HCEC 1CT (cell line): ENCODE results near the gene FAM118A.
"Not testable (repeated sequence)": the region's sequence is repeated elsewhere in the genome, so short reads cannot be mapped to it uniquely, and the experiment has no call there.

Experiments
- DNase-seq: peaks from one replicate; pipeline ENCODE4 v3.0.0-alpha.2; 2017

Gene FAM118A

GRCh38 chr22:45309422-45310227 lies at the start of gene FAM118A:
TSS of gene FAM118A (plus strand) at chr22:45309934. CDS start at chr22:45322380, 12,446 bp downstream.
- peak; percentile 85 for DNase-seq

- not testable (repeated sequence) for DNase-seq
These were observed 49.4 kb upstream of the FAM118A start for GRCh38 chr22:45260395-45260759.

DNA sequence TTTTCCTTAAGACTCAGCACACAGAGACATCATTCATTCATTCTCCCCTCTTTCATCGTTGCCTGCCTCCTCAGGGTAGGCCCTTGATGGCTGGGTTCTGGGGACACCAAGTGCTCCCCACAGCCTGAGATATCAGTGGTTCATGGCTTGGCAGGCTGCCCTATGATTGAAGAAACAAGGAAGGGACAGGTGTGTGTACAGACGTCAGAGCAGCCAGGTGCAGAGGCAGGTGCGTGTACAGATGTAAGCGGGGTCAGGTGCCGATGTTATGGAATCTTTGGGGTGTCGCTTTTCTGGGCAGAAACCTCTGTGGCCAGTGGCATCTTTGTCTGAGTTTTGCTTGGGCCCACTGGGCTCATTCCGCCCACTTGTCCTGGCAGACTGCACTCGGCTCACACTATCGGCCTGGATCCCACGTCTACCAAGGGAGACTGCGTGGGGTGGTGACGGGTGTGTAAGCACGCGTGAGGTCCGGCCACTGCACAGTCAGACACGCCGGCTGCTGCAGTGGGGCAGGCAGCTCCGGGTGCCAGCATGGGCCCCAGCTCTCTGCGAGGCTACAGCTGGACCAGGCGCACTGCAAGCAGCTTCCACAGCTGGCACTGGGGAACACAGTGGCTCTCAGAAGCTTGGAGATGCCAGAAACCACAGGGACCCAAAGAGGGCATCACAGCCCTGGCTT lies 48.2 kb upstream of the FAM118A start:
- DNase-seq = no peak

DNA sequence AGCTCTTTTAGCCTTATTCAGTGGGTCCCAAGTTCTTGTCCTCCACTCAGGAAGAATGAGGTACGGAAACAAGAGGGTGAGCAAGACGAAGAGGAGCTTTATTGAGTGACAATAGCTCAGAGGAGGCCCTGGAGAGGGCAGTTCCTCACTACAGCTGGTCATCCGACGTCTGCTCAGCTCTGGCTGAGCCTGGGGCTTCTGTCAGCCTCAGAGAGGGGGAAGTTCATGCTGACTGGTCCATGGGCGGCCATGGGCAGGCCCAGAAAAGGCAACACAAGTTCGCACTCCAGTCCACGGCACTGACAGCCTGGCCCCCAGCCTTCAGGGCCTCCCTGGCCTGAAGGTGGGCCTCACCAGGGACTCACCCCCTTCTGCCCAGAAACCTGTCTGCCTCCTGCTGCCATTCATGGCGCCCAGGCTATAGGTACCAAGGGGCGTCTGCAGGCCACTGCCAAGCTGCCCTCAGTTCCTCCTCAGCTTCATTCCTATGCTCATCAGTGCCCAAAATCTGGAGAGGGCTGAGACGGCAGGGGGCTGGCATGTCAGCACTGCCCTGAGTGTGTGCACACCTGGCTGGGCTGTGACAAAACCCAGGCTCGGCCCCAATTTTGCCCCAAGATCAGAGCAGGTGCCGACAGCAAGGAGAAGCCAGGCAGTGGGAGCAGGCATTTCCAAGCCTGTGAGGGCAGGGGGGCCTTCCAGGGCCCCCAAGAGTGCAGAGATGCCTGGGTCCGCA lies 47.4 kb upstream of the FAM118A start:
- no peak for DNase-seq

DNA sequence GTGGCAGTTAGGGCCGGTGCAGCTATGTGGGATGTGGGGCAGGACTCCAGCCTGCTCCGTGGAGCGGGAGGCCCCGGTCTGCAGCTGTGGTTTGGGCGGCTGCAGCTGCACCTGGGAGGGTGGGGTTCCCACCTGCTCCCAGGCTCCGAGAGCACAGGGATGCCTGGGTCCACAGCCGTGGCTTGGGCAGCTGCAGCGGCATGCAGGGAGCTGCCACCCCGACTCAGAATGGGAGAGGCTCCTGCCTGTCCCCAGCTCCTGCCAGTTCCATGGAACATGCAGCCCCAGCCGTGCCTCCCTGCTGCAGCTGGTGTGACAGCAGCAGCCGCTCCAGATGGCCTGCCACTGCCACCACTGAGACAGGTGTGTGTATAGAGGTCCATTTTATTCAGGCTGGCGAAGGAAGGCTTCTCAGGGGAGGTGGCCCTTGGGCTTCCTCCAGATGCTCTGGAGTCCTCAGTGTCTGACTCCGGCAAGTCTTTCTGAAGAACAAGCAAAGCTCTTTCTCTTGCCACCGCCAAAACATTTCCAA lies 46.7 kb upstream of the FAM118A start:
- DNase-seq = no peak

GRCh38 chr22:45263463-45264269 lies 46.1 kb upstream of the FAM118A start:
- DNase-seq = peak; percentile 83

DNA sequence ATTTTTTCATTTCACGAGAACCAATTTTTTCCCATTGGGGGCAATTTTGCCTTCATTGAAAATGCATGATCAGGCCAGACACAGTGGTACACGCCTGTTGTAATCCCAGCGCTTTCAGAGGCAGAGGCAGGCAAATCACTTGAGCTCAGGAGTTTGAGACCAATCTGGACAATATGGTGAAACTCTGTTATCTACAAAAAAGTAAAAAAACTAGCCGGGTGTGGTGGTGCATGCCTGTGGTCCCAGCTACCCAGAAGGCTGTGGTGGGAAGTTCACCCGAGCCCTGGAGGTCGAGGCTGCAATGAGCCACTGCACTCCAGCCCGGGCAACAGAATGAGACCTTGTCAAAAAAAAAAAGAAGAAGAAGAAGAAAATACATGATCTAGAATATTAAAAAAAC lies 44.2 kb upstream of the FAM118A start:
- DNase-seq = no peak

GRCh38 chr22:45268167-45268957 lies 41.4 kb upstream of the FAM118A start:
- no peak for DNase-seq

GRCh38 chr22:45268958-45269844 lies 40.5 kb upstream of the FAM118A start:
- DNase-seq = peak; percentile 52

DNA sequence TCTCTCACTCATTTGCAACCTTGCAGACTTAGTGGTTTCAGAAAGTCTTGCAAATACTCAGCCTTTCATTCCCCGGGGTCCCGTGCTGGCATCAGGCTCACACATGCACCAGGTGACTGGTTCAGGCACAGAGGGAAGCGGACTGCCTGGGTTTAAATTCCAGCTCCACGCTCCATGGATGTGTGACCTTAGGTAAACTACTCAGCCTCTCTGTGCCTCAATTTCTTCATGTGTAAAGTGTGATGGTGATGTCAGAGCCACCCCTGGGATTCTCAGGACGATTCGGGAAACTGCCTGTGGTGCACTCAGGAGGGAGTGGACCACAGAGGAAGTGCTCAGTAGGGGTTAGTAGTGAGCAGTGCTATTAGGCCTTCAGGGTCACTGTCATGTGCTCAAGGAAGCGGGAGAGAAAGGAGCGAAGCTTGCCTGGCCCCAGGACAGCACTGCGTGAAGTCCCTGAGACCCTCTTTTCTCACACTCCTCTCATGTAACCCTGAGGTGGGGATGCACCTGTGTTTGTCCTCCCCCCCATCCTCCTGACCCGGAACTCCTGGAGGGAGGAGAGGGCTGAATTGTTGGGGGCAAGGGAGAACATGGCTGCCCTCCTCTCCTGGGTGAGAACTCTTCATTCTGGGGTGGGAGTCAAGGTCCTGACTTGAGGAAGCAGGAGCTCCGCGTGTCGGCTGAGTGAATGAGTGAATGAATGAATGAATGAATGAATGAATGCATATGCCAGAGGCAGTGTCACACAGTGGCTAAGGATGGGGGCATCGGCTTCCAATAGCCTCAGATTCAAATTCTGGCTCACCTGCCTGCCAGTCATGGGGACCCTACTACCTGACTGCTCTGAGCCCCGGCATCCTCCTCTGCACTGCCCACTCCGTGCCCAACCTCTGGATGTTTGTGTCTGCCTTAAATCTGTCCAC lies 39.4 kb upstream of the FAM118A start:
- DNase-seq = no peak

GRCh38 chr22:45271667-45272201 lies 38.0 kb upstream of the FAM118A start:
- no peak for DNase-seq

DNA sequence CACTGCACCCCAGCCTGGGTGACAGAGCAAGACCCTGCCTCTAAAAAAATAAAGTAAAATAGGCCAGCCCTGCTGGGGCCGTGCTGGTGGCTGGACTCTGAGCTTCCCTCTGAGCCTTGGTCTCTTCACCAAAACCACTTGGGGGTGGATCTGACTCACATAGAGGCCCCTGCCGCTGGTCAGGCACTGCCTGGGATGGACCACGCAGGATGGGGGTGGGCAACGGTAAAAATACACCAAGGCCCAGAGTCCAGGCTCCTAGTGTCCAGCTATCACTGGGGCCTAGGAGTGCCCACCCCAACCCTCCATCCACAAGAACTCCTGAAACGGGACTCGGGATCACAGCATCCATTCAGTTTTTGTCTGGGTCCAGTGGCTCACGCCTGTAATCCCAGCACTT lies 37.2 kb upstream of the FAM118A start:
- no peak for DNase-seq

GRCh38 chr22:45273452-45274075 lies 36.2 kb upstream of the FAM118A start:
- DNase-seq = no peak

DNA sequence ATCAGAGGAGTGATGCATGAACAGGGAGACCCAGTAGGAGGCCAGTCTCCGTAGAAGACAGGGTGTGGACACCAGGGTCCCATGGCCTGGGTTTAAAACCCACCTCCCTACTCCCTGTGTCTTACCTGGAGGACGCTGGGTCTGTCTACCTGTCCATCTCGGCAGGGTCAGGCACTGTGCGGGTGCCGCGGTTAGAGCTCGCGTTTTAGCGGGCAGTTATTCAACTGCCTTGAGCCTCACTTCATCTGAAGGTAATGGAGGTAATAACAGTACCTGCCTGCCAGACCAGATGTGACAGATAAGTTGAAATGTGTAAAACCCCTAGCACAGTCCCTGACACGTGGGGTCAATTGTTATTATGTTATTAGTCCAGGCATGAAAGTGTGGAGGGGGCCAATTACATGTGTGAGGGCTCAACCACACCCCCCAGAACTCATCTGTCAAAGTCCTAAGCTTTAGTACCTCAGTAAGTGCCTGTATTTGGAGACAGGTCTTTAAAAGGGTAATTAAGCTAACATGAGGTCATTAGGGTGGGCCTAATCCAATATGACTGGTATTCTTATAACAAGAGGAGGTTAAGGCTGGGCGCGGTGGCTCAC lies 33.1 kb upstream of the FAM118A start:
- DNase-seq = no peak

- not testable (repeated sequence) for DNase-seq
These were observed 32.0 kb upstream of the FAM118A start for GRCh38 chr22:45277720-45278119.

DNA sequence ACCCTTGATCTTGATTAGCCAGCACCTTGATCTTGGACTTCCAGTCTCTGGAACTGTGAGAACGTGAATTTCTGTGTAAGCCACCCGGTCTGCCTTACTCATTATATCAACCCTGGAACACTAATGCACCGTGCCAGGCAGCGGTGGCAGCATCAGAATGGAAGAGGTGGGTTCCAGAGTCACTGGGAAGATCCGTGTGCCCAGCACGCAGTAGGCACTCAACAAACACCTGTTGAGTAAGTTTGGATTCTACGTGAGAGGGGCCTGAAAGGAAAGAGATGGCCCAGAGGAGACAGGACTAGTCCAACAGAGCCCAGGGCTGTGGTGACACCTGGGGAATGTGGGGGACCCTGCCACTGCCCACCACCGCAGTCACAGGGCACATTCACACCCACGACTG lies 31.6 kb upstream of the FAM118A start:
- no peak for DNase-seq

DNA sequence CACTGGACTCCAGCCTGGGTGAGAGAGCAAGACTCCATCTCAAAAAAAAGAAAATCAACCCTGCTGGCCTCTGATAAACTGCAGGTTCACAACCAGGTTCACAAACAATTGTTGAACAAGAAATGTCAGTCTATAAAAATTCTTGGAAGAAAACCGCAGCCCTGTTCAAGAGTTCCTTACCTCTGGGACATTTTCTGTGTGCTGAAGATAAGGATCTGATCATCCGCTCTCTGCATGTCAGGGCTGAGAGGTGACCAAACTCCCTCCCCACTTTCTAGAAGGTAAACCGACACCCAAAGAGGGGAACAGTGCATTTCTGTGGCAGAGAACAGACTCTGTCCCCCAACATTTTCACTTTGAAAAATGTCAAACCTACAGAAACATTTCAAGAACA lies 29.1 kb upstream of the FAM118A start:
- no peak for DNase-seq

DNA sequence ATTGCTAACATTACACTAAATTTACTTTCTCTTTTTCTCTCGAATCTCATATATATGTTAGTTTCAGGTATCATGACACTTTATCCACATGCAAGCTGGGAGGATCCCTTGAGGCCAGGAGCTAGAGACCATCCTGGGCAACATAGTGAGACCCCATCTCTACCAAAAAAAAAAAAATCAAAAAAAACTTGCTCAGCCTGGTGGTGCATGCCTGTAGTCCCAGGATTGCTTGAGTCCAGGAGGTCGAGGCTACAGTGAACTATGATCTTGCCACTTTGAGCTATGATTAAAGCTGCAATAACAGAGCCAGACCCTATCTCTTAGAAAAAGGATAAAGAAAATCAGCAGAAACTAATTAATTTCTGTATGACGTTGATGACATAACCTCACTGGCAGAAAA lies 28.7 kb upstream of the FAM118A start:
- no peak for DNase-seq
